Medulla oblongata (tissue), 1 donor: ENCODE data around the gene GLP1R.
"Not testable (repeated sequence)": the region's sequence is repeated elsewhere in the genome, so short reads cannot be mapped to it uniquely, and the experiment has no call there.

Source experiments
- DNase-seq: peaks from one replicate; pipeline ENCODE4 v3.0.0-alpha.2; 2015; ENCODE audit errors: extremely low spot score

GLP1R gene

GRCh38 chr6:39128106-39128505 is 79.5 kb downstream of the GLP1R start:
- no peak for DNase-seq

GRCh38 chr6:39128832-39129231 is 80.3 kb downstream of the GLP1R start:
- DNase-seq = no peak

- DNase-seq = no peak
Observed at GRCh38 chr6:39130691-39131090, 82.1 kb downstream of the GLP1R start.

- not testable (repeated sequence) for DNase-seq
Observed at GRCh38 chr6:39134761-39135160, 86.2 kb downstream of the GLP1R start.

- DNase-seq = not testable (repeated sequence)
Observed at GRCh38 chr6:39136207-39136606, 87.6 kb downstream of the GLP1R start.

- DNase-seq = no peak
Observed at GRCh38 chr6:39137245-39137644, 88.7 kb downstream of the GLP1R start.
